Gastrocnemius medialis (tissue), 4 donors: ENCODE data around the gene IL27RA.

Source experiments
- CTCF ChIP-seq, 5 experiments: fragments of 450-650 bp in 3 of 5; fragments of 200-600 bp in 2 of 5; sonication (generic) in 2 of 5; IDR thresholded peaks in 4 of 5; conservative IDR thresholded peaks in 1 of 5; 1 replicate in 4 of 5; 2 replicates in 1 of 5; pipeline ENCODE4 v1.5.1; 2016 to 2019; ENCODE audit warnings: antibody characterized with exemption in 5 of 5, mild to moderate bottlenecking in 3 of 5, moderate library complexity in 3 of 5
- POLR2A ChIP-seq, 2 donors: fragments of 450-650 bp; IDR thresholded peaks; one replicate each; pipeline ENCODE4 v1.6.1; 2017; ENCODE audit warnings: antibody characterized with exemption in 2 of 2, mild to moderate bottlenecking in 2 of 2, moderate library complexity in 2 of 2

- no peak for TF ChIP-seq CTCF (IDR thresholded peaks at IDR 0.05 in 4 of 5, conservative IDR thresholded peaks at IDR 0.05 in 1 of 5)
- TF ChIP-seq POLR2A (IDR thresholded peaks at IDR 0.05), result no peak
Measured at GRCh38 chr19:14003251-14004055, 28.1 kb upstream of the IL27RA start.
